Adipocyte (in vitro differentiated cells): ENCODE results near the gene FBXW5.

Source experiments
- DNase-seq: peaks from one replicate; pipeline ENCODE4 v3.0.0-alpha.2; 2015; ENCODE audit warnings: low read depth
- H3K27me3 ChIP-seq: replicated peaks from 2 replicates; pipeline ENCODE4 v1.7.0; 2013; ENCODE audit warnings: mild to moderate bottlenecking, low read length, moderate library complexity; ENCODE audit not compliant: control insufficient read depth, insufficient read depth
- H3K36me3 ChIP-seq: 2 replicates; pipeline ENCODE4 v1.7.0; 2013; ENCODE audit warnings: low read length, mild to moderate bottlenecking, moderate library complexity; ENCODE audit not compliant: control insufficient read depth, insufficient read depth, severe bottlenecking
- H3K4me1 ChIP-seq: 2 replicates; pipeline ENCODE4 v1.7.0; 2013; ENCODE audit warnings: mild to moderate bottlenecking, low read length, moderate library complexity; ENCODE audit not compliant: control insufficient read depth, insufficient read depth
- H3K4me3 ChIP-seq: 2 replicates; pipeline ENCODE4 v1.7.0; 2013; ENCODE audit warnings: mild to moderate bottlenecking, low read length, moderate library complexity
- H3K9ac ChIP-seq: 2 replicates; pipeline ENCODE4 v1.7.0; 2013; ENCODE audit warnings: mild to moderate bottlenecking, low read length, moderate library complexity
- H3K9me3 ChIP-seq: 2 replicates; pipeline ENCODE4 v1.7.0; 2013; ENCODE audit warnings: mild to moderate bottlenecking, low read length, moderate library complexity; ENCODE audit not compliant: control insufficient read depth

Gene FBXW5

DNA sequence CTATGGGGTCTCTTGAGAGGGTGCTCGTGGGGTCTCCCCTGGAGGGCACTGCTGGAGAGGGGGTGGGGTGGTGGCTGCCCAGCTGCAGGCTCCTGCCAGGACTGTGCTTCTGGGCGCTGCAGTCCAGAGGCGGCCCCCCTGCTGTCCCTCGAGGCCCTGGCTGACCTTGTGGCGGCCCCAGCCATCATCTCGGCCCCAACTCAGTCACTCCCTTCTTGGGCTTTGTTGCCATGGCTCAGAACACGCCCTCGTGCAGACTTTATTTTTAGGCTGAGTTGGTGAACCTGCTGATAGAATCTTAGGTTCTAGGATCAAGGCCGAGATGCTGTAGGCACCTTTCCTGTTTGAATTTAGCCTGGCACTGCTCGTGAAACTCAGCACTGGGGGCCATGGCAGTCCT is 22.8 kb downstream of the FBXW5 start:
- peaks cover 5% of the 10 kb centered on the region for H3K4me1 ChIP-seq
- no peak for DNase-seq
- peaks cover 52% of the 10 kb centered on the region for H3K36me3 ChIP-seq
- no peak overlapping the region for H3K9ac ChIP-seq
- H3K27me3 ChIP-seq = no peaks in the 10 kb centered on the region
- H3K4me3 ChIP-seq = no peak overlapping the region
- no peaks in the 10 kb centered on the region for H3K9me3 ChIP-seq

DNA sequence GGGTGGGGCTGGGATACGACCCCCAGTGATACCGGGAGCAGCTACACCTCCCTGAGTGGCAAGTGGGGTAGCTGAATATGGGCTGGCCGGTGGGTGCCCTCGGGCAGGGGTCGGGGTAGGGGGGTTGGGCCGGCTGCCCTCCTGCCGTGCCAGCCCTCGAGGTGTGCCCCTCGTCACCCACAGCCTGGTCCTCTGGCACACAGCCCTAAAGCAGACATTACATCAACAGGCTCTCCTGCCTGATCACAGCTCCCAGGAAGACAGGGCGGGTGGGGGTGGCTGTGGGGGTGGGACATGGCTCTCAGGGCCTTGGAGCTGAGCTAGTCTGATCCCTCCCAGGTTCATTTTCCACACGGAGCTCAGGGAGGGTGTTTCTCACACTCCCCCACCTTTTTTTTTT is 23.2 kb downstream of the FBXW5 start:
- Histone ChIP-seq H3K9me3 (no peaks in the 10 kb centered on the region), H3K9ac (no peak overlapping the region), H3K4me3 (no peak overlapping the region), H3K4me1 (peaks cover 5% of the 10 kb centered on the region), H3K36me3 (peaks cover 51% of the 10 kb centered on the region), H3K27me3 (no peaks in the 10 kb centered on the region)
- no peak for DNase-seq

DNA sequence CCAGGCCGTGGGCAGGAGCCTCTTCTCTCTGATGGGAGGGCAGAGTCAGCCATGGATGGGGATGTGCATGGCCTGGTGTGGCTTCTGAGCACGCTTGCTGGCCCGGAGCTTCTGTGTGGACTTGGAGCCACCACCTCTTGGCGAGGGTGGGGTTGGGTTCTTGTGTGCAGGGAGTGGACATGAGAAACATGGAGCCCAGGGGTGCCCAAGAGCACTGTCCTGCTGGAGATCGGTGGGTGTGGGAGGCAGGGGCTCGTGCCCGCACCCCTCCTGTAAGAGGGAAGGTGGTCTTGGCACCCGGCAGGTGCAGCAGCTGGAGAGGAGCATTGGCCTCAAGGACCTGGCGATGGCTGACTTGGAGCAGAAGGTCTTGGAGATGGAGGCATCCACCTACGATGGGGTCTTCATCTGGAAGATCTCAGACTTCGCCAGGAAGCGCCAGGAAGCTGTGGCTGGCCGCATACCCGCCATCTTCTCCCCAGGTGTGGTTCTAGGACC is 23.8 kb downstream of the FBXW5 start:
- no peaks in the 10 kb centered on the region for H3K27me3 ChIP-seq
- H3K36me3 ChIP-seq = peaks cover 52% of the 10 kb centered on the region
- peaks cover 5% of the 10 kb centered on the region for H3K4me1 ChIP-seq
- no peak overlapping the region for H3K4me3 ChIP-seq
- no peak for DNase-seq
- no peaks in the 10 kb centered on the region for H3K9me3 ChIP-seq
- no peak overlapping the region for H3K9ac ChIP-seq

DNA sequence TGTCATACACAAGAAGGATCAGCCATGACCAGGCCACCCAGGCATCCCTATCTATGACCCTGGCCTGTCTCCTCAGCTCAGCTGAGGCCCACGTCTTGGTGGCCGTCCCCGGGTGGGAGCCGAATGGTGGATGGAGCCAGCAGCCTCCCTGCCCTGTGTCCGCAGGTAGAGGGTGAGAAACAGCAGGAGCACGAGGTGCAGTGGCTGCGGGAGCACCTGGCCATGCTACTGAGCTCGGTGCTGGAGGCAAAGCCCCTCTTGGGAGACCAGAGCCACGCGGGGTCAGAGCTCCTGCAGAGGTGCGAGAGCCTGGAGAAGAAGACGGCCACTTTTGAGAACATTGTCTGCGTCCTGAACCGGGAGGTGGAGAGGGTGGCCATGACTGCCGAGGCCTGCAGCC is 24.5 kb downstream of the FBXW5 start:
- peaks cover 54% of the 10 kb centered on the region for H3K36me3 ChIP-seq
- H3K27me3 ChIP-seq = no peaks in the 10 kb centered on the region
- no peak for DNase-seq
- no peak overlapping the region for H3K9ac ChIP-seq
- no peaks in the 10 kb centered on the region for H3K9me3 ChIP-seq
- no peak overlapping the region for H3K4me3 ChIP-seq
- peaks cover 5% of the 10 kb centered on the region for H3K4me1 ChIP-seq

DNA sequence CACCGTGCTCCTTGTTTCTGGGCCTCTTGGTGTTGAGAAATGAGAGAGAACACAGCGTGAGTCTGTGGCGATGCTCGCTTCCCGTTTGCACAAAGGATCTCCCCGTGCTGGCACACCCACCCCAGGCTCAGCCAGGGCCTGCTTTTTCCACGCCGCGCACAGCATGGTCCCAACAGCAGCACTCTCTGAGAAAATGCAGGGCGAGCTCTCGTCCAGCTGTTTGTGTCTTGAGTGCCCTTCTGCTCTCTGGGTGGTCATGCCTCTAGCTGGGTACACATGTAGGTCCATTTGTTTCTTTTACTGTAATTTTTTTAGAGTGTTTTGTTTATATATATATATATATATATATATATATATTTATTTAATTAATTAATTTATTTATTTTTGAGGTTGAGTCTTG is 26.6 kb downstream of the FBXW5 start:
- Histone ChIP-seq H3K27me3 (no peaks in the 10 kb centered on the region), H3K9me3 (no peaks in the 10 kb centered on the region), H3K4me1 (peaks cover 5% of the 10 kb centered on the region), H3K9ac (no peak overlapping the region), H3K36me3 (peaks cover 54% of the 10 kb centered on the region), H3K4me3 (no peak overlapping the region)
- DNase-seq = no peak

DNA sequence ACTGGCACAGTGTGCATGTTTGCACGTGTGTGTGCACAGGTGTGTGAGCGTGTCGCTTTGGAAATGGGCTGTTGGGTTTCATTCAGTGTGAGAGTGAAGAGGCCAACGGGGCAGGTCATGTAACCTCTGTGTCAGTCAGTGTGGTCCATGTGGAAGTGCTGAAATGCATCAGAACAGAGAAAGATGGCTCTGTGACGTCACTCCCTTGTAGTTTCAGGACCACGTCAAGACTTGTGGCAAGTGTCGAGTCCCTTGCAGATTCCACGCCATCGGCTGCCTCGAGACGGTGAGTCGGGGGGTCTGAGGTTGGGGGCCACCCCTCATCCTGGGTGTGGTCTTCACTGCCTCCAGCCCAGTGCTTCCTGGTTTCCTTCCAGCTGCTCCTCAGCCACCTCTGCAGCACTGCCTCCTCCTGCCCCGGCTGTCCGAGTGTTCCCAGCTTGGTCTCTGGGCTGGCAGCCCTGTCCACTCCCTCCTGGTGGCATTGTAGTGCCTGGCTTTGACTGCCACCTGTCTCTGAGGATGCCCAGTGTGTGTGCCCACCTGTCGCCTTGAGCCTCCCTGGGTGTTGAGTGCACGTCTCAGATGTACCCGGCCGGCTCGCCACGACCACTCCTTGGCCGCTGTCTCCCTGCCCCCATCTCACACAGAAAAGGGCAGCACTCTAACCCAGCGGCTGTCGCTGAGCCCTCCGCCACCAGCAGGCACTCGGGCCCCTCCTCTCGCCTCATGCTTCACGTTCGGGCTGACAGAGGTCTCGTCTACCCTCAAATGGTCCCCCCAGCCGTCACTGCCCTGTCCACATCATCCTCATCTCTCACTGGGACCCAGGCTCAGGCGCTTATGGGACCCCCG is 28.0 kb downstream of the FBXW5 start:
- H3K4me3 ChIP-seq = no peak overlapping the region
- H3K36me3 ChIP-seq = peaks cover 51% of the 10 kb centered on the region
- H3K4me1 ChIP-seq = no peaks in the 10 kb centered on the region
- no peak for DNase-seq
- no peaks in the 10 kb centered on the region for H3K27me3 ChIP-seq
- H3K9ac ChIP-seq = no peak overlapping the region
- no peaks in the 10 kb centered on the region for H3K9me3 ChIP-seq

DNA sequence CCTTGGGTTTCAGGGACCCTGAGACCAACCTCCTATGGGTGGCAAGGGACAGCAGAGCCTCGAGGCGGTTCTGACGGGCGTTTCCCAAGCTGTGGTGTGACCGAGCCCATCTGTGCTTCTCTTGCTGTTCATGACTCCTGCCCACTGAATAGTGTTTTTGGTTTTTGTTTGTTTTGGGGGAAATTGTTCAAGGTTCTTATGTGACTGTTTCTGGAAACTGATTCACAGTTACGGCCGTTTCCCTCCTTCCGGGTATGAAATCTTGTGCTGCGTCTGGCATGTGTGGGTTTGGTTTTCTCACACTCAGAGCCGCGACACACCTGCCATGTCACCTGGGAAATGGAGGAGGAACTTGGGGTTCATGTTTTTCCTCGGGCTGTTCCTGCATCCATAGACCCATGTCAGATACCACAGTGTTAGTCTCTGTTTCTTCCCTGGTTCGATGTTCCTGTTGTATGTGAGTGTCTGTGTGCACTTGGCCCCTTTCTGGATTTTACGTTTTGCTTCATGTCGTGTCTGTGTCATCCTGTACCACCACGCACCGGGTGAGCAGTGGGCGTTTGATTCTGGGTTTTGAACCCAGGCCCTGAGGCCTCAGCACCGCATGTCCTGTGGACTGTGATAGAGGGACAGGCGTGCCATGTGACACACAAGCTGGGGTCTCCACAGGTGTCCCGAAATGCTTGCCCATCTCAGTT is 28.8 kb downstream of the FBXW5 start:
- no peak overlapping the region for H3K9ac ChIP-seq
- no peaks in the 10 kb centered on the region for H3K4me1 ChIP-seq
- H3K27me3 ChIP-seq = no peaks in the 10 kb centered on the region
- H3K9me3 ChIP-seq = no peaks in the 10 kb centered on the region
- no peak overlapping the region for H3K4me3 ChIP-seq
- DNase-seq = no peak
- H3K36me3 ChIP-seq = peaks cover 49% of the 10 kb centered on the region

DNA sequence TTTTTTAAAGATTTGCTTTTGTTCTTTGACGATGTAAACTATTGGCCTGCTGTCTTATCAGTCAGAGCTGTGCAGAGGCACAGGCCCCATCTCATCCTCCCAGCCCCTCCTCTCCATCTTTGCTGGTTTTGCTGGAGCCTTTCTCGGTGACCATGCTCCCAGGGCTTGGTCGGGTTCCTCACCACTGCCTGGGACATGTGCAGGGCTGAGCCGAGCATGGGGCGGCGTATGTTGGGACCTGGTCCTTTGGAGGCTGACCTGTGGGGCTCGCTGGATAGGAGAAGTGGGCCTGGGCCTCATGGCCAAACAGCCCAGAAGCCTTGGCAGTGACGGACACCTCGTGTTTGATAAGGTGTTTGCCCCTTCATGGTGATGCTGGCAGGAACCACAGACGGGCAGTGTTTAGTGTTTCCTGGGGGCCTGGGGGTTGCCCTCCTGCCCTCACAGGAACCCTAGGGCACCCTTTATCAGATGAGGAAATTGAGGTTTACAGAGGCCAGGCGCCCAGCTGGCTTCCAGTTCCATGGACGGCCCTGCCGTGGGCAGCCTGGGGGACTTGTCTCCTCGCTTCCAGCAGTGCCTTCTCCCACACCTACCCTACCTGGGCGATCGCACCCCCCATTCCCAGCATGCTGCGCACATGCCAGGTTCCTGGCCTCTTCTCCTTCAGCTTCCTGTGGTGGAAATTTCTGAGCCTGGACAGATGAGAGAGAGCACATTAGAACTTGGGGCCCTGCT is 30.7 kb downstream of the FBXW5 start:
- H3K4me1 ChIP-seq = no peaks in the 10 kb centered on the region
- H3K27me3 ChIP-seq = no peaks in the 10 kb centered on the region
- no peaks in the 10 kb centered on the region for H3K9me3 ChIP-seq
- no peak overlapping the region for H3K4me3 ChIP-seq
- no peak for DNase-seq
- H3K9ac ChIP-seq = no peak overlapping the region
- peaks cover 47% of the 10 kb centered on the region for H3K36me3 ChIP-seq

DNA sequence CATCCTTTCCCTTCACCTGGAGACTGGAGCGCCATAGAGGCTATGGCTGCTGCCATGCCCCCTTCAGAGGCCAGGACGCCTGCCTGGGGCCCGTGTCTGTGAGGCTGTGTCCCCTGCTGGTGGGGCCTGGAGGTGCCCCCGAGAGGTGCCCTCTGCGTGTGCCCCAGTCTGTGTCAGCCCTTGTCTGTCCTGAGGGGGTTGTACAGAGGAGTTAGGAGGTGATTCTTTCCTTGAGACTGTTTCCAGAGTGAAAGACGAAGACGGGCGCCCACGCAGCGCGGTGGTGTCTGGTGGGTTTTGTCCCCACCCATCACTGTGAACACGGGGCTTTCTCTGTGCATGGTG is 33.7 kb downstream of the FBXW5 start:
- Histone ChIP-seq H3K4me3 (no peak overlapping the region), H3K27me3 (no peaks in the 10 kb centered on the region), H3K9ac (no peak overlapping the region), H3K9me3 (no peaks in the 10 kb centered on the region), H3K36me3 (peaks cover 40% of the 10 kb centered on the region), H3K4me1 (no peaks in the 10 kb centered on the region)
- no peak for DNase-seq

DNA sequence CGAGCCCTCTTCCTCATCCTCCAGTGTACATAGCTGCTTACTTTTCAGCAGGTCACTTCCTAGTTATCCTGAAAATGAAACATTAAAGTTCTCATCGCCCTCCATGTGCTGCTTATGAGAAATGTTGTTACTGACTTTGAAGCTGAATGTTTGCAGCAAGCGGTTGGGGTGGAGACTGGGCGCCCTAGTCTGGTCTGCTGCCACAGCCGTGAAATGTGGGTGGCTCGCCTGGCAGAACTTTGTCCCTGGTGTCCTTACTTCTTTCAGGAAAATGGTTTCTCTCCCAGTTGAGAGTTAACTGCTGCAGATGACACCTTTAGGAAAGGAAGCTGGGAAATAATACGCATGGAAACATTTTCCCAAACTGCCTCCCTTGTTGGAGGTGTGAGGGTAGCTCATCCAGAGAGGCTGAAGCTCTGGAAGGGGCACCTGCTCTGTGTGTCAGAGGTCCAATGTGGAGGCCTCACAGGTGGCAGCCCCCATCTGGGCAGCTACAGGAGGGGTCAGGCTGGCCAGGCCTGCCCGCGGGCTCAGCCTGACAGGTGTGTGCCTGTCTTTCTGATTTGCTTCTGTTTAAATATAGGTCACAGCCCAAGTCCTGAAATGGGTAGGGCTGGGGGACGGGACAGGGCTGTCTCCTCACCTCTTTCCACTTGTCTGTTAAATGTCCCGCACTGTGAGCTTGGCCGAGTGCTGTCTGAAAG is 34.2 kb downstream of the FBXW5 start:
- H3K36me3 ChIP-seq = peaks cover 35% of the 10 kb centered on the region
- H3K9me3 ChIP-seq = no peaks in the 10 kb centered on the region
- no peak for DNase-seq
- H3K4me3 ChIP-seq = no peak overlapping the region
- no peaks in the 10 kb centered on the region for H3K4me1 ChIP-seq
- H3K27me3 ChIP-seq = no peaks in the 10 kb centered on the region
- H3K9ac ChIP-seq = no peak overlapping the region
